ENCODE results near the gene SLC39A3. TPM values are rescaled to one million over a fixed set of nuclear protein-coding genes. Genes with fewer than 3 reads are reported as not detected.

Gene SLC39A3
- total RNA-seq, 1 donor from 2014 or later = 26.7 TPM

DNA sequence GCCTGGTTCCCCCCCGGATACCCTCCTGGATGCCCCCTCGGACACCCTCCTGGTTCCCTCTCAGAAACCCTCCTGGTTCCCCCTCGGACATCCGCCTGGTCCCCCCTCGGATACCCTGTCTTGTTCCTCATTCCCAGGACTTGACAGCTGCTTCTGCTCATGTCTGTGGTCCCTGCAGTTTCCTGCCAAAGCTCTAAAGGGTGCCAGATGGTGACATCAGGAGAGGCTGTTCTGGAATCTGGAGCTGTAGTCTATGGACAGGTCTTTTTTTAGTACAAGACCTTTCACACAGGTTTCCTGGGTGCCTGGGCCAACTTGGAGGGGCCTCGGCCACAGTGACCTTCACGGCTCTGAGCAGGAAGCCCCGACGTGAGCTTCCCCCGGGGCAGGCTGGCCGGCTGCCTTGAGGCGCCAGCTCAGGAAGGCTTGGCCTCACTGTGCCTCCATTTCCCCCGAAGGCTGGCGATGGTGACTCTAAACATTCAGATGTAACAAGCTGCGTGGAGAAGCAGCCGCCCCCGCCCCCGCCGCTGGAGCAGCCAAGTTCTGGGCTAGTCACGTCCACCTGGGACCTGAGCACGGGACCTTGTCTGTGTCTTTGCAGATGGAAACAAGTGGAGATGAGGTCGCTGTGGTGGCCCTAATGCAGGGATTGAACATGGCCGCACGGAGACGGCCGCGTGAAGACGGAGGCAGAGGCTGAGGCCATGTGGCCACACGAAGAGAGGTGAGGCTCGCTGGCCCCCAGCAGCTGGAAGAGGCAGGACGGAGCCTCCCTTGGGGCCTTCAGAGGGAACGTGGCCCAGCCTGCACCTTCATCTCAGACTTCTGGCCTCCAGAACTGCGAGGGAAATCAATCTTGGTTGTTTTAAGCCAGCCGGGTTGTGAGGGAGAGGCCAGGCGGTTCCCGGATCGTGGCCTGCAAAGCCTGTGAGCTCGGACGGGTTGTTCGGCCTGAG lies 30.5 kb upstream of the SLC39A3 start:
- no peak for DNase-seq
- Histone ChIP-seq H3K36me3 (peaks cover 34% of the 10 kb centered on the region), H3K27me3 (no peaks in the 10 kb centered on the region), H3K4me1 (peaks cover 14% of the 10 kb centered on the region), H3K9me3 (no peaks in the 10 kb centered on the region), H3K27ac (peak overlapping the region; percentile 14), H3K4me3 (no peak overlapping the region)
- peak; percentile 45 for ATAC-seq
- TF ChIP-seq, protein P1, sequence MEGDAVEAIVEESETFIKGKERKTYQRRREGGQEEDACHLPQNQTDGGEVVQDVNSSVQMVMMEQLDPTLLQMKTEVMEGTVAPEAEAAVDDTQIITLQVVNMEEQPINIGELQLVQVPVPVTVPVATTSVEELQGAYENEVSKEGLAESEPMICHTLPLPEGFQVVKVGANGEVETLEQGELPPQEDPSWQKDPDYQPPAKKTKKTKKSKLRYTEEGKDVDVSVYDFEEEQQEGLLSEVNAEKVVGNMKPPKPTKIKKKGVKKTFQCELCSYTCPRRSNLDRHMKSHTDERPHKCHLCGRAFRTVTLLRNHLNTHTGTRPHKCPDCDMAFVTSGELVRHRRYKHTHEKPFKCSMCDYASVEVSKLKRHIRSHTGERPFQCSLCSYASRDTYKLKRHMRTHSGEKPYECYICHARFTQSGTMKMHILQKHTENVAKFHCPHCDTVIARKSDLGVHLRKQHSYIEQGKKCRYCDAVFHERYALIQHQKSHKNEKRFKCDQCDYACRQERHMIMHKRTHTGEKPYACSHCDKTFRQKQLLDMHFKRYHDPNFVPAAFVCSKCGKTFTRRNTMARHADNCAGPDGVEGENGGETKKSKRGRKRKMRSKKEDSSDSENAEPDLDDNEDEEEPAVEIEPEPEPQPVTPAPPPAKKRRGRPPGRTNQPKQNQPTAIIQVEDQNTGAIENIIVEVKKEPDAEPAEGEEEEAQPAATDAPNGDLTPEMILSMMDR (IDR thresholded peaks at IDR 0.05) = no peak
- intact Hi-C loops (cut with DNase I) = no loop called here

DNA sequence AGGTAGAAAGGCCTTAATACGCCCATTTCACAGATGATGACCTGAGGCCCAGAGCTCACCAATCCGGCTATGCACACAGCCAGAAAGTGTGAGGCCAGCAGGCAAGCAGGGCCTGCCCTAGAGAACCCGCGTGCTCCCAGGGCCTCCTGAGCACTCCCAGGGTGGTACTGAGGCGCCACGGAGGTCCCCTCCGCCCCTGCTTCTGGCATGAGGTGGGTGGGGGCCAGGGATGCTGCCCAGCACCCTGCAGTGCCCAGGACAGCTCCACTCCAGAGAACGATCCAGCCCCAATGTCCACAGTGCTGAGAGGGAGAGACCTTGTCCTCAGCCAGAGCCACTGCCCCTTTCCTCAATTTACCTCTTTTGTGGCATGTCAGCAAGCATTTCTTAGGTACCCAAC lies 29.4 kb upstream of the SLC39A3 start:
- H3K27me3 ChIP-seq = no peaks in the 10 kb centered on the region
- intact Hi-C loops (cut with DNase I) = loop anchor here (10.0 kb wide), 1 partner anchor 124 kb away; no protein-coding TSS in a partner anchor
- H3K27ac ChIP-seq = no peak overlapping the region
- ATAC-seq = no peak
- no peak for DNase-seq
- peaks cover 8% of the 10 kb centered on the region for H3K4me1 ChIP-seq
- H3K9me3 ChIP-seq = no peaks in the 10 kb centered on the region
- TF ChIP-seq, protein P1 (IDR thresholded peaks at IDR 0.05) = no peak
- H3K36me3 ChIP-seq = peaks cover 45% of the 10 kb centered on the region
- H3K4me3 ChIP-seq = no peak overlapping the region

DNA sequence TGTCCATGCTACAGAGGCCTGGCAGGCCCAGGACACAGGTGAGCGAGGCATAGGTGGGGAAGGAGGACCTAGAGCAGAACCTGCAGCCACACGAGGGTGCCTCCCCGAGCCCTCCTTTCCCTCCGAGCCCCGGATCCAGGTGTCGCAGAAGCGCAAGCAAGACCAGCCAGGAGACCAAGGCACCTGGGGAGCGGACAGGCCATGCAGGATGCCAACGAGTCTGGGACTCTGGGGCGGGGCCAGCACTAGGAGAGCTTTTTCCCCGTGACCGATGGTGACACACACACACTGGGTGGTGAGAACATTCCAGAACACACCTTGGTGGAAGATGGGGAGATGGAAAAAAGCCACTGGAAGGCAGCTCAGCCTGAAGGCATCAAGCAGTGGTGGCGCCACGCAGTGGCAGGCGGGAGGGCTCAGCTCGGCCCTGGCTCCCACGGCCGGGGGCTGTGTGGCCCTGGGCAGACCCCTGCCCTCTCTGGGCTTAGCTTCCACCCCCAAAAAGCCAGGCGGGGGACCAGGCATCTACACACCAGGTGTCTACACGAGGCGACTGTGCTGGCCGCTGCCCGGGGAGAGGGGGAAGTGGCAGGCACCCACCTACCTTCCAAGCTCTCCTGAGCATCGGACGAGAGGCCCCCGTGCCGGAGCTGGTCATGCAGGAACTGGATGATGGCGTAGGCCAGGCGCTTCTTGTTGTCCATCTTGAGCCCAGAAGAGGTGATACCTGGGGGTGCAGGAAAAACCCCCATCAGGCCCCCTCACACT lies 28.7 kb upstream of the SLC39A3 start:
- no peak for DNase-seq
- ATAC-seq = peak; percentile 6
- intact Hi-C loops (cut with DNase I) = loop anchor here (10.0 kb wide), 1 partner anchor 124 kb away; no protein-coding TSS in a partner anchor
- peaks cover 8% of the 10 kb centered on the region for H3K4me1 ChIP-seq
- no peaks in the 10 kb centered on the region for H3K9me3 ChIP-seq
- H3K36me3 ChIP-seq = peaks cover 52% of the 10 kb centered on the region
- TF ChIP-seq, protein P1 (IDR thresholded peaks at IDR 0.05) = no peak
- no peaks in the 10 kb centered on the region for H3K27me3 ChIP-seq
- no peak overlapping the region for H3K27ac ChIP-seq
- H3K4me3 ChIP-seq = no peak overlapping the region

DNA sequence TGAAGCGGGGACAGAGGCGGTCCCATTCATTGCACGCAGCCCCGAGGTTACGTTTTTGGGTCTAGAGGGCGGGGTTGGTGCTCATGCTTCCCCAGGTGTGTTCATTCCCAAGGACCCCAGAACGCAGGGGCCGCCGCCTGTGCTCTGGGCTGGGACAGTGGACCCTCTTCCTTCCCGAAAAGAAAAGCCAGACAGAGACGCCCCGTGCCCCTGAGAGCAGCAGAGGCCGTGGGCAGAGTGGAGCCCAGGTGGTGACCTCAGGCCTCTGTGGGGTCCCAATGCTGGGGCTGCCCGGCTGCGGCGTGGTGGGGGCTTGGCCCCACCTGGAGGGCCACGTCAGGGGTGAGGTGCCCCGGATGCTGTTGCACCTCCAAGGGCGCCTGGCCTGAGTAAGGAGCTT lies 27.9 kb upstream of the SLC39A3 start:
- Histone ChIP-seq H3K27ac (no peak overlapping the region), H3K36me3 (peaks cover 60% of the 10 kb centered on the region), H3K9me3 (no peaks in the 10 kb centered on the region), H3K4me3 (no peak overlapping the region), H3K27me3 (no peaks in the 10 kb centered on the region), H3K4me1 (peaks cover 8% of the 10 kb centered on the region)
- TF ChIP-seq, protein P1 (IDR thresholded peaks at IDR 0.05) = no peak
- ATAC-seq (no peak), DNase-seq (no peak)
- intact Hi-C loops (cut with DNase I) = loop anchor here (10.0 kb wide), 1 partner anchor 123 kb away; no protein-coding TSS in a partner anchor

DNA sequence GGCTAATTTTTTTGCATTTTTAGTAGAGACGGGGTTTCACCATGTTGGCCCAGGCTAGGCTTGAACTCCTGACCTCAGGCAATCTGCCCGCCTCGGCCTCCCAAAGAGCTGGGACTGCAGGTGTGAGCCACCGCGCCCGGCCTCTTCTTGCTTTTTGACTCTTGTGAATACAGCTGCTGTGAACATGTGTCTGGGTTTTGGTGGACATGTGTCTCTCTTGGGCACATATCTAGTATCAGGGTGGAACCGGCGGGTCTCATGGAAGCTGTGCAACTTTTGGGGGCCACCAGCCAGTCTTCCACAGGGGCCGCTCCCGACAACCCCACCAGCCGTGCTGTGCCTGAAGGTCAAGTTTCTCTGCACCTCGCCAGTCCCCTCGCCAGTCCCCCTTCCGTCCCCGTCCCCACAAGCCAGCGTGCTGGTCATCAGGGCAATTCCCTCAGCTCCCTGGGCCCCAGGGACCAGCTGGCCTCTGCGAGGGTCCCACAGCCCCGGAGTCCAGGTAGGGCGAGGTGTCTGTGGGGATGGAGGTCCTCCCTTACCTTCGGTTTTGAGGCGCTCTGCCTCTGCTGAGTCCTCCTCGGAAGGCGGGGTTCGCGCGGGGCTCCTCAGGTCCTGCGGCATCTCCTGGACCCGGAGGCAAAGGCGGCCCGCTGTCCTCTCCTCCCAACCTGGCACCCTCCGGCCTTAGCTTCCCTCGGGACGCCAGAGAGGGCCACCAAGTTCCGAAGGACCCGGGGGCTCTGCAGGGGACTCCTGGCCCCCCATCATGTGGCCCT lies 27.0 kb upstream of the SLC39A3 start:
- intact Hi-C loops (cut with DNase I) = loop anchor here (10.0 kb wide), 1 partner anchor 122 kb away; no protein-coding TSS in a partner anchor
- Histone ChIP-seq H3K4me3 (no peak overlapping the region), H3K27ac (no peak overlapping the region), H3K9me3 (no peaks in the 10 kb centered on the region), H3K4me1 (peaks cover 8% of the 10 kb centered on the region), H3K27me3 (no peaks in the 10 kb centered on the region), H3K36me3 (peaks cover 69% of the 10 kb centered on the region)
- DNase-seq = no peak
- ATAC-seq = no peak
- TF ChIP-seq, protein P1 (IDR thresholded peaks at IDR 0.05) = no peak

All from upper lobe of right lung (tissue), 1 donor.